Measurements from ENCODE around the gene OR5K1.
A peak's percentile ranks its signal among the peaks of the same experiment; 100 is the strongest.

- peak; percentile 88 for TF ChIP-seq SP1 (IDR thresholded peaks at IDR 0.05; ENCODE audit: low read depth)
- no peak for TF ChIP-seq EZH2phosphoT487 (IDR thresholded peaks at IDR 0.05; ENCODE audit: borderline replicate concordance)
- no peak for TF ChIP-seq CTCF (IDR thresholded peaks at IDR 0.05 in 2 of 3, conservative IDR thresholded peaks at IDR 0.05 in 1 of 3; ENCODE audit: borderline replicate concordance in 1 of 3, insufficient read depth in 1 of 3, low read depth in 2 of 3, low read length in 2 of 3)
- TF ChIP-seq REST (IDR thresholded peaks at IDR 0.05; ENCODE audit: low read depth) = no peak
- TF ChIP-seq MAX (IDR thresholded peaks at IDR 0.05) = peak; percentile 71
- TF ChIP-seq POLR2AphosphoS5 (IDR thresholded peaks at IDR 0.05; ENCODE audit: low read depth, low read length) = peak; percentile 53
- no peak; the same call in 1 of the 2 replicates for TF ChIP-seq SRF (IDR thresholded peaks at IDR 0.05; ENCODE audit: low read depth)
- TF ChIP-seq POLR2A (IDR thresholded peaks at IDR 0.05; ENCODE audit: borderline replicate concordance, extremely low read depth, insufficient read depth, insufficient read length) = no peak
Measured at GRCh38 chr3:98513091-98513511, 50.1 kb downstream of the OR5K1 start.

Data from HCT116 (cell line).